Erythroblast (primary cell): ENCODE results near the gene GPR15.

Source experiments
- GATA1 ChIP-seq: IDR thresholded peaks from 2 replicates; pipeline ENCODE4 v1.6.1; 2011; ENCODE audit warnings: low read depth, mild to moderate bottlenecking, control low read depth, low read length, moderate library complexity
- POLR2A ChIP-seq: IDR thresholded peaks from 2 replicates; pipeline ENCODE4 v1.6.1; 2011; ENCODE audit warnings: mild to moderate bottlenecking, low read length

DNA sequence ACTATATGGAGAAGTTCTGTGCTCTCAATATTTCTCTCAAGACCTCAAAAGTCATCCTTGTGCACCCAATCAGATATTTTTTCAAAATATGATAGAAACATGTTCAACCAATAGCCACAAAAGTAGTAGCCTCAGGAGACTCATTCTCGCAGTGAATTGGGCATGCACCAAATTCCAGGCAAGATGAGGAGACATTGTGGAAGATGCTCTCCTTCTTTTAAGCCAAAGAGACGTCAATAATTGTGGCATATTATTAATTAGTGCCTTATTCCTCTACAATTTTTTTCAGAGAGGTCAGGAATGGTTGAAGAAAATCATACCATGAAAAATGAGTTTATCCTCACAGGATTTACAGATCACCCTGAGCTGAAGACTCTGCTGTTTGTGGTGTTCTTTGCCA lies 34.4 kb upstream of the GPR15 start, which contains the start of gene OR5K2:
- TF ChIP-seq POLR2A (no peak), GATA1 (no peak)
